MV-4-11 (cell line): ENCODE measurements around the gene CCDC40.
A peak's percentile ranks its signal among the peaks of the same experiment; 100 is the strongest.
"Not testable (repeated sequence)": the region's sequence is repeated elsewhere in the genome, so short reads cannot be mapped to it uniquely, and the experiment has no call there.

Source experiments
- DNase-seq: peaks from one replicate; lab custom pipeline; 2025; lab: John Stamatoyannopoulos, UW

The CCDC40 gene, protein sequence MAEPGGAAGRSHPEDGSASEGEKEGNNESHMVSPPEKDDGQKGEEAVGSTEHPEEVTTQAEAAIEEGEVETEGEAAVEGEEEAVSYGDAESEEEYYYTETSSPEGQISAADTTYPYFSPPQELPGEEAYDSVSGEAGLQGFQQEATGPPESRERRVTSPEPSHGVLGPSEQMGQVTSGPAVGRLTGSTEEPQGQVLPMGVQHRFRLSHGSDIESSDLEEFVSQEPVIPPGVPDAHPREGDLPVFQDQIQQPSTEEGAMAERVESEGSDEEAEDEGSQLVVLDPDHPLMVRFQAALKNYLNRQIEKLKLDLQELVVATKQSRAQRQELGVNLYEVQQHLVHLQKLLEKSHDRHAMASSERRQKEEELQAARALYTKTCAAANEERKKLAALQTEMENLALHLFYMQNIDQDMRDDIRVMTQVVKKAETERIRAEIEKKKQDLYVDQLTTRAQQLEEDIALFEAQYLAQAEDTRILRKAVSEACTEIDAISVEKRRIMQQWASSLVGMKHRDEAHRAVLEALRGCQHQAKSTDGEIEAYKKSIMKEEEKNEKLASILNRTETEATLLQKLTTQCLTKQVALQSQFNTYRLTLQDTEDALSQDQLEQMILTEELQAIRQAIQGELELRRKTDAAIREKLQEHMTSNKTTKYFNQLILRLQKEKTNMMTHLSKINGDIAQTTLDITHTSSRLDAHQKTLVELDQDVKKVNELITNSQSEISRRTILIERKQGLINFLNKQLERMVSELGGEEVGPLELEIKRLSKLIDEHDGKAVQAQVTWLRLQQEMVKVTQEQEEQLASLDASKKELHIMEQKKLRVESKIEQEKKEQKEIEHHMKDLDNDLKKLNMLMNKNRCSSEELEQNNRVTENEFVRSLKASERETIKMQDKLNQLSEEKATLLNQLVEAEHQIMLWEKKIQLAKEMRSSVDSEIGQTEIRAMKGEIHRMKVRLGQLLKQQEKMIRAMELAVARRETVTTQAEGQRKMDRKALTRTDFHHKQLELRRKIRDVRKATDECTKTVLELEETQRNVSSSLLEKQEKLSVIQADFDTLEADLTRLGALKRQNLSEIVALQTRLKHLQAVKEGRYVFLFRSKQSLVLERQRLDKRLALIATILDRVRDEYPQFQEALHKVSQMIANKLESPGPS

DNA sequence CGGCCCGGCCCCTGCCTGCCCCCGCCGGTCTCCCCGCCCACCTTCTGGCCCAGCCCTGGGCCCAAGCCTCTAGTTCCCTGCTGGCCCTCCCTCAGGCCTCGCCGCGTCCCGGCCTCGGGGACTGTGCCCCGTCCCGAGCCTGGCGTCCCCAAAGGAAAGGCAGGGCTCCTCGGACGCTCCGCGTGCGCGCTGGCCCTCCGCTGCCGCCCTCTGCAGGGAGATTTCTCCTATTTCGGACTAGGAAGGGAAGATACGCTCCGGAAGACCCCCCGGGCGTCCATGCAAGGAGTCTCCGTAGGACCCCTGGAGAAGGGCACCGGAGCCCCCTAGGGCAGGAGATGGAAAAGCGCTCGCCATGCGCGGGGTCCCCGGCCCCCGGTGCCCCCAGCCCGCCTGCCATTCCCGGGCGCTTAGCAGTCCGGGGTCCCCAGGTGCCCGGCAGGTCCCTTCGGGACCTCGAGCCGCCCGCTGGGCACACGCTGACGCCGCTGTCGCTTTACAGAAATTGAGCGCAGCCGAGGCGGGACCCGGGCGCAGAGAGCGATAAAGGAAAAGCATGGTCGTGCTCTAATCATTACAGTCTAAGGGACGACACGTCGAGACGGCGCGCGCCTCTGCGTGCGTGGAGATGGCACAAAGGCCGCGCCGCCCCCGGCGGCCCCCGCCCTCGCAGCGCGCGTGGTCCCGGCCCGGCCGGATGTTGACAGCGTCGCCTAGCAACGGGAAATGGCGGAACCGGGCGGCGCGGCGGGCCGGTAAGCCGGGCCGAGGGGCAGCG lies at the start of gene CCDC40:
TSS of gene CCDC40 (plus strand) at position 706 of the 778 bp plus-strand sequence. CDS start at position 727, 21 bp downstream.
- DNase-seq, result peak; percentile 69

DNA sequence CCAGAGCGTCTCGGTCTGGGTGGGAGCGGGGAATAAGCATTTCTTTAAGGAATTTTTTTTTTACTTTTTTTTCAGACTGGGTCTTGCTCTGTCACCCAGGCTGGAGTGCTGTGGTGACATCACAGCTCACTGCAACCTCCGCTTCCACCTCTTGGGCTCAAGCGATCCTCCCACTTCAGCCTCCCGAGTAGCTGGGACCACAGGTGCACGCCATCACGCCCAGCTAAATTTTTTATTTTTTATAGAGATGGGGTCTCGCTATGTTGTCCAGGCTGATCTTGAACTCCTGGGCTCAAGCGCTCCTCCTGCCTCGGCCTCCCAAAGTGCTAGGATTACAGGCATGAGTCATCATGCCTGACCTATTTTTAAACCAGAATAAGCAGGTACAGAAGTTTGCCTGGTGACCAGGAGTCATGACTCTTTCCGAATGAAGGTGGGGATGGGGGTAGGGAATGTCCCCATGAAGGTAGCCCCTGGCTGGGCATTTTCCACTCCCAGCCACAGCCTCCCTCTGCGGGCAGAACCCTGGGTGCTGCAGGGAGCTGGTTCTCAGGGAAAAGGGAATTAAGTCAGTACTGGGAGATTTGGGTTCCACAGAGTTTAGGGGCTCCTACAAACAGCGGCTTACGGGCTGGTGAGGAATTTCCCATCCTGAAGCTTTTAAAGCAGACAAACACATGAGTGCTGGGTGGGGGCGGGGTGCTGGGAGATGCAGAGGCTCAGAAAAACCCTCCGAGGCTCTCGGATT lies 49.1 kb upstream of the CCDC40 start:
- no peak for DNase-seq

DNA sequence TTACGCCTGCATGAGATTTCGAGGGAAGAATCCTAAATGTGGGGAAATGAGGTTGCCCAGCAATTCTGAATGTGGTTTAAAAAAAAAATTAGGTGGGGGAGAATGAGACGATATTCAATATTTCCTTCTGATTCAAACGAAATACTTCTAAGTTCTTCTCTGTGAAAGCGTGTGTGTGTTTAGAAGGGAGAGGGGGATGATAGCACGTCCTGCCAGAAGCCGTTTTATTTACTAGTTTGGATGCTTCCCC lies 48.6 kb upstream of the CCDC40 start:
- DNase-seq, result no peak

DNA sequence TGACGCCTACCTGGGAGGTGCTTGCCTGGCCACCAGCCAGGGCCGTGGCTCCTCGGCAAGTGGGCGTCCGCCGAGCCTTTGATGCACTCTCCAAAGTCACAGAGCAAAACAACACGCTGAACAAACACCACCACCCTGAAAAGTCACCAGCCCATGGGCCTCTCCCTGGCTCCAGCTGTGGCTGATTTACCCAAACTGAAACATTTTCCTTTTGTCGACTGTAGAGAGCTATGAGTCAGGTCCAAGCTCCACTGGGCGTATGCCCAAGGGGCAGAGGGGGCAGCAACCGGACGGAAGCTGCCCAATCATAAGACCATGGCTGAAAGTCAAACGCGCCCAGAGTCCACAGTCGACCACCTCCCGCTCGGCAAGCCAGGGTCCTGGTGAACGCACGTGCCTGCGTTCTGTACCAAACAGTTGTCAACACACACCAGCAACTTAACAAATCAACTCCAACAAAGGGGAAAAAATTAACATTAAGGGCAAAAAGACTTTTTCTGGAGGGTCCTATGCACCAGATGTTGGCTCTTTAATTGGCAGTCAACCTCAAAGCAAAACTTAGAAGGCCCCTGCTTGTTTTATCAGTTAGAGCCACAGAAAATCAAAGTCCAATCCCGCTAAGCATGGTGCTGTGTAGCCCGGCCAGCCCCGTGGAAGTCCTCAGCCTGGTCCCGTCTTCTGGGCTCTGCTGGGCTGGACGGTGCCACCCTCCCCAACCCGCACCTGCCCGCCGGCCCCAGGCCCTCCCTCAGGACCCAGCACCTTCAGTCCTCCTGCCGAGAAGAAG lies 48.1 kb upstream of the CCDC40 start:
- no peak for DNase-seq

DNA sequence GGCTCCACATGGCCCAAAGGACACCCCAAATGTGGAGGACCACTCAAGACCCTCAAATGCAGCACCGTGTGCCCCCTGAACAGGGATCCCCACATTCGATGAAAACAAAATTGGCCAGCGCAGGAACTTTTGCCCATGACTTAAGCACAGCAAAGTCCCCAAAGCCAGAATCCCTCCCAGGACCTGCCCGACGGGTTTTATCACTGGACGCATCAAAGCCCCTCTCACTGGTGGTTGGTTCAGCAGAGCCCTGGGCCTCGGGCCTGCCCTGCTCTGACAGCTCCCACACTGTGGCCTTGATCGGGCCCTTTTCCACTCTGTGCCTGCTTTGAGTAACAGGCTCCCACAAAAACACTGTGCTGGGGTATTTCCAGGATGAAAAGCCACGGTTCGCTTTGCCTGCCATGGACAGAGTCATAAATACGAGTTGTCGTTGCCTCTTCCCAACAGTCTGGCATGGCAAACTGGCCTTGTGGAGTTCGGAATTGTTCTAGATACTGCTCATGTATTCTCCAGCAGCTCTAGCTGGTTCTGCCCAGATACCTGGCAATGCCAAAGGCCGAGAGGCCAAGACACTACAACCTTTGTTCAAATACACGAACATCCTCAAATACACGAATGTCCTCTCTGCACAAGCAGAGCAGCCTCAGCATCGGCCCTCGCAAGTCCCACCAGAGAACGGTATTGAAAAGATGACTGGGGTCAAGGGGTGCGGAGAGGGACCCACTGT lies 47.2 kb upstream of the CCDC40 start:
- no peak for DNase-seq

DNA sequence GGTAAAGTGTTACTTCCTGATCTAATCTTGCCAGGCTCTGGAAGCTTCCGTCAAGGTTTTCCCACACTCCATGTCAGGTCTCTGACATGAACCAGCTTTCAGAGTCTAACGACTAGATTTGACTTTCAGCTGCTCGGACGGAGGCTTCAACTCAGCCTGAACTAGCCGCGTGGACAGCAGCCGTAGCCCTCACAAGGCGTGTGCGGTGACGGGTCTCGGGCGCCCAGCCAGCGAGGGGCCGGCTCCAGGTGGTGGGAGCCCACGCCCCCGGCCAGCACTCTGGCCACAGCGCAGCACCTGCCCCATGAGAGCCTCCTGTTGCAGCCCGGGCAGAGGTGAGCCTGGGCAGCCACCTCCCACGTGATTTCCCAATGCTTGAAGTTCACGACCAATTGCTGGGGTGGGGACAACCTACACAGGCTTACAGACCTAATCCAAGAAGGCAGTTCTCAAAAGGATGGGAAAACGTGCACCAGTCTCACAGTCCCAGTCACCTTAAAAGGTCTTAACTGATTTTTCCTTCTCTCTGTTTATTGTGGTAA lies 46.3 kb upstream of the CCDC40 start:
- no peak for DNase-seq

DNA sequence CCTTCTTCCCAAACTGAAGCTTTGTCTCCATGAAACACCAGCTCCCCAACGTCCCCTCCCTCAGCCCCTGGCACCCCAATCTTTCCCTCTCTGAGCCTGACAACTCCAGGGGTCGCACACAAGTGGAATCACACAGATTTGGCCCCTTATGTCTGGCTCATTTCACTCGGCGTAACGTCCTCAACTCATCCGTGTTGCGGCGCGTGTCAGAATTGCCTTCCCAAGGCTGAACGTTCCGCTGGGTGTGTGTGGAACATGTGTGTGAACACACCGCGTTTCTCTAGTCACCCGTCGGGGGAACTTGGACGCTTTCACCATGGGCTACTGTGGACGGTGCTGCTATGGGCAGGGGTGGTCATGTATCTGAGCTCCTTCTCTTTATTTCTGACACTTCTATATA lies 45.7 kb upstream of the CCDC40 start:
- no peak for DNase-seq

DNA sequence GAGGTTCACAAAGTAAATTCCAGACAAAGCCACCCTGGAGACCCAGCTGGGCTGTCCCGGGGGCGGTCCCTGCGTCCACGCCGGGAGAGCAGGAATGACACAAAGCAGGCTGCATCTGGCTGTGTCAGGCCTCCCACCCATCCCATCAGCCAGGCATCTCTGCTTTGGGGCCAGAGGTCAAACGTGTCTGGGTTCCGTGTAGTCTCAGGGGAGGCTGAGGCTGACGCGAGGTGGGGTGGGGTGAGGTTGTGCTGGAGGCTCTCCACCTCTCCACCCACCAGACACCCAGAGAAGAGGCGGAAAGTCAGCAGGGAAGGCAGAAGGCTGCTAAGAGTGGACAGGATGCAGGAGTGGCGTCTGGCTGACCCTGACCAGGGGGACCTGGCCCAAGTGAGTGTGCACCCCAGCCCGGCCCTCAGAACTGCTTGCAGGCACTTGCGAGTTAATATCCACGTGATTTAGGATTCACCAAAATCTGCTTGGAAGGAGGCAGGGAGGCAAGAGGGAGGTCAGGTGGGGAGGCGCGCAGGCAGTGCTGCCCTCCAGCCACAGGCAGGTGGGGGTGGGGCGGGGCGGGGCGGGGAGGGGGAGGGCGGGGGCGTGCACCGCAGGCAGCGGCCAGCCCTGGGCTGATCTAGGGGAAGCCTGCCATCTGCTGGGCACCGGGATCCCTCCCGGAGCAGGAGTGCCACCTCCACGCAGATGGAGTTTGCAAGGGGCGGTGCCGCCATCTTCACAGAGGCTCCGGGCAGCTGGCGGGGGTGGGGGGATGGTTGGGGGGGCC lies 45.1 kb upstream of the CCDC40 start:
- DNase-seq, result peak; percentile 51

DNA sequence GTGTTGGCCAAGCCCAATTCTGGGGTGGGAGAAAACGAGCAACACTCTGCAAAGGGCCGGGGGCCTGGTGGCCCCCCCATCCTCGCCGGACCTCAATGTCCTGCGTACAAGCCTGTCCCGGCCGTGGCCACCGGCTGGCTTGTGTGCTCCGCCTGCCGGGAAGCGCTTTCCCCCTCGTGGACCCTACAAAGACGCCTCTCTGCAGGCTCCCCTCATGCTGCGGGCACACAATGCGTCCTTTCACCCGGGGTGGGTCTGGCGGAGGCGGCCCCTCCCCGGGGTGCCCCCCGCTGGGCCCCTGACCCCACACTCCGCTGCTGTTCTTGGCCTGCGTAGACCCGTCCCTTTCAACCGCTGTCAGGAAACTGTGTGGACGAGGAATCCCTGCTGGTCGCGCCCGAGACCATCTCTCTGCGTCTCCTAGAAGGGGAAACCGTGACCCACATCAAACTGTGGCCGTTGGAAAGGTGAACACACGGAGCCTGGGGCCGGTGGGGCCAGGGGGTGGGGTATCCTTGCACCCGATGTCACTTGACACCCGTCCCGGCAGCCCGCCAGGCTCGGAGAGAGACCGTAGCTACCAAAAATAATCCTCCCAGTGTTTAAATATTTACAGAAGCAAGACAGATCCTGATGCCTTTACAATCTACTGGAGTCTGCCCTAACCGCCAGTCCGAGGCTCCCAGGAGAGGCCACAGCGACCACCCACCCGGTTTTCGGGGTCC lies 44.4 kb upstream of the CCDC40 start:
- no peak for DNase-seq

DNA sequence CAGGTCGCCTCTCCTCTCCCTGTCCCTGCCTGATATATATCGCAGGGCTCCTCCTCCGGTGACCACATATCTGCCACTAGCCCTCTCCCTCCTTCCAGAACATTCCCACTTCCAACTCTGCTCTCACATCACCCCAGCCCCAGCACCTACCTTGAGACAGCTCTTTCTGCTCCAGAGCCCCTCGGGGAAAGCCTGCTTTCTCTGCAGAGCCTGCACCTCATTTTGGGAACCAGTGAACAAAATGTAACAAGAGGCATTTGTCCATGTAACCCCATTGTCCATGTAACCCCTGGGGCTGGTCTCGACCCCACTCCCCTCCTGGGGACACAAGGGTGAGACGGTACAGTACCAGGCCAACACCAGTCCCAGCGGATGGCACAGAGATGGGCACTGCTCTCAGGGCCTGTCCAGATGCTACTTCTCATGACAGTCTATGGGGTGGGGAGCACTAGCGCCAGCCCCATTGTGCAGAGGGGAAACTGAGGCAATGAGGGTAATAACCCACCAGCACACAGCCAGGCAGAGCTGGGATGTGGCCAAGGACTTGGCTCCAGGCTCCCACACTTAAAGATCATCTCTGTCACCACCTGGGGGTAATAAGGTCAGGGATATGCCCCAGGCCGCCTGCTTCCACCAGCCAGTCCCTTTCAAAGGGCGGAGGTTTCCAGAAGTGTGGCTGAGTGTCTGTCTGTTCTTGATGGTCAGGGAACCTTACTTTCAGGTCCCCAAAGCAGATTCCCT lies 43.6 kb upstream of the CCDC40 start:
- peak; percentile 22 for DNase-seq

DNA sequence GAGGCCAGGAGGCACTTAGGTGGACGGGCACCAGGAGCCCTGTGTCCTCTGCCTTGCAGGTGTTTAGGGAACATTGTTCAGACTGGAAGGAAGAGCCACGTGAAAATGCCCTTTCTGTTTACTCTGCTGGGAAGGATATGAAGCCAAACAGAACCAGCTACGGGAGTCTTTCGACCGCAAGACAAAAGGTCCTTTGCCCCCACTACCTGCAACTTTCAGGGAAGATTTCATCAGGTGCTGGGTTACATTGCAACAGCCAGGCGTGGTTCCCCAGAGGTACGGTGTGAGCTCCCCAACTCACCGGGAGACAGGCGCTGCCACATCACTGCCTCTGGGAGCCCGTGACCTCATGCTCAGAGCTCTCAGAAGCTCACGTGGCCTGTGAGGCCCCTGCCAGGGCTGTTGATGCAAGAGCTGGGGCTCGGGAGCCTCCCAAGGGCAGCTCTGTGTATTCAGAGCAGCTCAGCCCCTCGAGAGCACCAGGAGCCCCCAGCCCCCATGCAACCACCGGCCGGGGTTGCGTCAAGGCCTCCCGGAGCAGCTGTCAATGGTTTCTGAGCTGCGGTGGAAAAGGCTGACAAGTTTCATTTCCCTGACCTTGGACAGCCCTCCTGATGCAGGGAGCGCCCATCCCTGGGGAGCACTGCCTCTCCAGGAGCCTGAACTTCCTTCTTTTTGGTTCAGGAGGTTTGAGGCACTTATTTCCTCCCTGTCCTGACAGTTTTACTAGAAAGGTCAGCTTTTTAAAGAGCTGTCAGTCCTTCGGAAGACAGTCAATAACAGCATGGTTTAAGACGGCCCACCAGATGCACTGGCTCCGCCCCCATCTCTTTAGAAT lies 42.8 kb upstream of the CCDC40 start:
- DNase-seq, result peak; percentile 98

DNA sequence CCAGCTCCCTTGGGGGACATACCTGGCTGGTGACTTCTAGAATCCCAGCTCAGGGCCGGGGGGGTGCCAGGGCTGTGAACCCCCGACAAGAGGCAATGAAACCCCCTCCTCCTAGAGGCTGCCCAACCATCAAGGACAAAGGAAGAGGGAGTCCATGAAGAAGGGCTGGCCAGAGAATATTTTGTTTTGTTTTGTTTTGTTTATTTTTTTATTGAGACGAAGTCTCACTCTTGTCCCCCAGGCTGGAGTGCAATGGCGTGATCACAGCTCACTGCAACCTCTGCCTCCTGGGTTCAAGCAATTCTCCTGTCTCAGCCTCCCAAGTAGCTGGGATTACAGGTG lies 42.2 kb upstream of the CCDC40 start:
- DNase-seq, result not testable (repeated sequence)

DNA sequence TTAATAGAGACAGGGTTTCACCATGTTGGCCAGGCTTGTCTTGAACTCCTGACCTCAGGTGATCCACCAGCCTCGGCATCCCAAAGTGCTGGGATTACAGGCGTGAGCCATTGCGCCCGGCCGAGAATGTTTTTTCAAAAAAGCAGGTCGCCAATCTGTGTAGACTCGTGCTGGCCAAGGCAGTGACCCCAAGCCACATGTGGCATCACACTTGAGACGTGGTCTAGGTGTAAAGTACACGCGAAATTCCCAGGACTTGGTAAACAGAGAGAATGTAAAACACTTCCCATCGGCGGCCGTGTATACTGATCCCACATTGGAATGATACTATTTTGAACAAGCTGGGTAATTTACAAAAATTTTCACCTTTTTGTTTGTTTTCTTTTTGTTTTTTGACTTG lies 41.8 kb upstream of the CCDC40 start:
- no peak for DNase-seq

DNA sequence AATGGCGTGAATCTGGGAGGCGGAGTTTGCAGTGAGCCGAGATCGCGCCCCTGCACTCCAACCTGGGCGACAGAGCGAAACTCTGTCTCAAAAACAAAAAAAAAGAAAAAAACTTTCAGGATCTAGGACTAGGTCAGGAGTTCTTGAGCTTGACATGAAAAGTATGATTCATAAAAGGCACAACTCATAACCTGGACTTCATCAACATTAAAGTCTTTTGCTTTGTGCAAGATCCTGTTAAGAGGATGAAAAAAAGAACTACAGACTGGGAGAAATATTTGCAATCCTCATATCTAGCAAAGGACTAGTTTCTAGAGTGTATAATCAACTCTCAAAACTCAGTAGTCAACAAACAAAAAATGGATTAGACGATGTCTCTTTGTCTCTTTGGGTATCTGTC lies 40.7 kb upstream of the CCDC40 start:
- DNase-seq, result no peak

DNA sequence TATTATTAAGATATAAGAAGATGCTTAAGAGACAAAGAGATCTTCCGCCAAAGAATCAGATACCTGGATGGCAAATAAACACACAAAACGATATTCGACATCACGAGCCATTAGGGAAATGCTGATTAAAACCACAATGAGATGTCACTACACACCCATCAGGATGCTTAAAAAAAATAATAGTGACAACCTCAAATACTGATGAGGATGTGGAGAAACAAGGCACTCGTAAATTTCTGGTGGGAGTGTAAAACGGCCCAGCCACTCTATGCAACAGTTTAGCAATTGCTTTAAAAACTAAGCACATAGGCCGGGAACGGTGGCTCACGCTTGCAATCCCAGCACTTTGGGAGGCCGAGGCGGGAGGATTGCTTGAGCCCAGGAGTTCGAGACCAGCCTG lies 40.2 kb upstream of the CCDC40 start:
- DNase-seq, result no peak

DNA sequence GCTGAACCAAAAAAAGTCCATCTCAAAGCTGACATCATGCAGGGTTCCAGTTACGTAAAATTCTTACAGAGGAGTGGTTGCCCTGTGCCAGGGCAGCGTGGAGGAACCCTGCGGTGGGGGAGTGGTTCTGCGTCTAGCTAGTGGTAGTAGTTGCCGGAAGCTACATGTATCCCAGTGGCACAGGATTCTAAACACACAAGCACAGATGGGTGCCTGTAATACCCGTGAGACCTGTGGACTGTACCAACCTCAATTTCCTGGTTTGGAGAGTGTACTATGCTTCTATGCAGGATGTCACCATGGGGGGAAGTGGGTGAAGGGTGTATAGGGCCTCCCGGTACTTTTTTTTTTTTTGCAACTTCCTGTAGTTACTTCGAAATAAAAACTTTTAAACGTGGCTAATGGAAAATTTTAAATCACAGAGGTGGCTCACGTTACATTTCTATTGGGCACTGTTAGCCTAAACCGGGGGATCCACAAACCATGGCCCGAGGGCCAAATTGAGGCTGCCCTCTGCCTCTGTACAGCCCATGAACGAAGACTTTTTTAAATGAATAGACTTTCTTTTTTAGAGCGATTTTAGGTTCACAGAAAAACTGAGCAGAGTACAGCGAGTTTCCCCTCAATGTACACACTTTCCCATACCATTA lies 39.3 kb upstream of the CCDC40 start:
- DNase-seq, result peak; percentile 97
